ENCODE measurements around the gene EIF3C. TPM values are rescaled to one million over a fixed set of nuclear protein-coding genes. Genes with fewer than 3 reads are reported as not detected.
"Not testable (repeated sequence)": the region's sequence is repeated elsewhere in the genome, so short reads cannot be mapped to it uniquely, and the experiment has no call there.

The EIF3C gene, protein sequence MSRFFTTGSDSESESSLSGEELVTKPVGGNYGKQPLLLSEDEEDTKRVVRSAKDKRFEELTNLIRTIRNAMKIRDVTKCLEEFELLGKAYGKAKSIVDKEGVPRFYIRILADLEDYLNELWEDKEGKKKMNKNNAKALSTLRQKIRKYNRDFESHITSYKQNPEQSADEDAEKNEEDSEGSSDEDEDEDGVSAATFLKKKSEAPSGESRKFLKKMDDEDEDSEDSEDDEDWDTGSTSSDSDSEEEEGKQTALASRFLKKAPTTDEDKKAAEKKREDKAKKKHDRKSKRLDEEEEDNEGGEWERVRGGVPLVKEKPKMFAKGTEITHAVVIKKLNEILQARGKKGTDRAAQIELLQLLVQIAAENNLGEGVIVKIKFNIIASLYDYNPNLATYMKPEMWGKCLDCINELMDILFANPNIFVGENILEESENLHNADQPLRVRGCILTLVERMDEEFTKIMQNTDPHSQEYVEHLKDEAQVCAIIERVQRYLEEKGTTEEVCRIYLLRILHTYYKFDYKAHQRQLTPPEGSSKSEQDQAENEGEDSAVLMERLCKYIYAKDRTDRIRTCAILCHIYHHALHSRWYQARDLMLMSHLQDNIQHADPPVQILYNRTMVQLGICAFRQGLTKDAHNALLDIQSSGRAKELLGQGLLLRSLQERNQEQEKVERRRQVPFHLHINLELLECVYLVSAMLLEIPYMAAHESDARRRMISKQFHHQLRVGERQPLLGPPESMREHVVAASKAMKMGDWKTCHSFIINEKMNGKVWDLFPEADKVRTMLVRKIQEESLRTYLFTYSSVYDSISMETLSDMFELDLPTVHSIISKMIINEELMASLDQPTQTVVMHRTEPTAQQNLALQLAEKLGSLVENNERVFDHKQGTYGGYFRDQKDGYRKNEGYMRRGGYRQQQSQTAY
- total RNA-seq, result 100 to 1,000 TPM; 257 to 259 TPM
- 4.1 to 6.9 reads per million in 2 donors for total RNA-seq

DNA sequence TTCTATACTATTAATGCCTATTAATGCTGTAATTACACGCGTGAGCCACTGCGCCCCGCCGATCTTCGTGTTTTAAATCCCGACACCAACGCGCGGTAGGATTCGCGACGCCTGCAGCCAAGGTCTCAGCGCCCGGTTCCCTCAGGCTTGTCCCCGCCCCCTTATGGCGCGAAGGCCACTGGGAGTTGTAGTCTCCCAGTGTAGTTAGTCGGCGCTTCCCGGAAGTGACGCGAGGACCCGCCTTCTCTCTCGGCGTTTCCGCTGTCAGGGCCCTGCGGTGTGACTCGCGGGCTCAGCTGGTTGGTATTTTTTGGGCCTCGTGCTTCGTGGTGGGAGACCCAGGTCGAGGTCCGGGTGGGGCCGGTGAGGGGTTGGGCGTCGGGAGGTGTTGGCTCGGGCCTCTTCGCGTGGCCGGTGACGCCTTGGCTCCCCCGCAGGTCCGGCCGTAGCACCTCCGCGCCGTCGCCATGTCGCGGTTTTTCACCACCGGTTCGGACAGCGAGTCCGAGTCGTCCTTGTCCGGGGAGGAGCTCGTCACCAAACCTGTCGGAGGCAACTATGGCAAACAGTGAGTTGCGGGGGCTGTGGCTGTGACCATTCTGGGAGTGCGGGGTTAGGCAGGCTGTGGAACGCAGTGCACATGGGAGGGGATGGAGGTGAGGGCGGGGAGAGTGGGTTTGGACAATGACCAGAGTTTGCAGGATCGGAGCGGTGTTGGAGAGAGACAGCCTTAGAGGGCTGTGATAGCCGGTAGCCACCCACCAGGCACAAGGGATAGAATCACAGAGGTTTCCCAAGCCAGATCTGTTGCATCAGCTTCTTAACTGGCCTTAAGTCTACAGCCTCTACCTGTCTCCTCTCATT lies at the start of gene EIF3C:
Gene EIF3C, plus strand, starts transcription at position 245 of the 864 bp plus-strand sequence. Its CDS starts 223 bp downstream, at position 468.
- H3K4me1 Mint-ChIP-seq; H3K27ac Mint-ChIP-seq; DNase-seq; H3K27me3 Mint-ChIP-seq; H3K4me3 Mint-ChIP-seq; H3K9me3 ChIP-seq (ENCODE audit: control insufficient read depth, low read length, poor library complexity, severe bottlenecking); H3K36me3 Mint-ChIP-seq (ENCODE audit: low read depth): not testable (repeated sequence)
- peak; percentile 100 for ATAC-seq

DNA sequence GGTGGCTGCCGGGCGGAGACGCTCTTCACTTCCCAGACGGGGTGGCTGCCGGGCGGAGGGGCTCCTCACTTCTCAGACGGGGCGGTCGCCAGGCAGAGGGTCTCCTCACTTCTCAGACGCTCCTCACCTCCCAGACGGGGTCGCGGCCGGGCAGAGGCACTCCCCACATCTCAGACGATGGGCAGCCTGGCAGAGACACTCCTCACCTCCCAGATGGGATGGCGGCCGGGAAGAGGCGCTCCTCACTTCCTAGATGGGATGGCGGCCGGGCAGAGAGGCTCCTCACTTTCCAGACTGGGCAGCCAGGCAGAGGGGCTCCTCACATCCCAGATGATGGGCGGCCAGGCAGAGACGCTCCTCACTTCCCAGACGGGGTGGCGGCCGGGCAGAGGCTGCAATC lies 45.0 kb upstream of the EIF3C start:
- not testable (repeated sequence) for H3K9me3 ChIP-seq (ENCODE audit: control insufficient read depth, low read length, poor library complexity, severe bottlenecking); H3K36me3 Mint-ChIP-seq (ENCODE audit: low read depth); H3K27me3 Mint-ChIP-seq; DNase-seq; H3K4me3 Mint-ChIP-seq; H3K4me1 Mint-ChIP-seq; ATAC-seq; H3K27ac Mint-ChIP-seq

DNA sequence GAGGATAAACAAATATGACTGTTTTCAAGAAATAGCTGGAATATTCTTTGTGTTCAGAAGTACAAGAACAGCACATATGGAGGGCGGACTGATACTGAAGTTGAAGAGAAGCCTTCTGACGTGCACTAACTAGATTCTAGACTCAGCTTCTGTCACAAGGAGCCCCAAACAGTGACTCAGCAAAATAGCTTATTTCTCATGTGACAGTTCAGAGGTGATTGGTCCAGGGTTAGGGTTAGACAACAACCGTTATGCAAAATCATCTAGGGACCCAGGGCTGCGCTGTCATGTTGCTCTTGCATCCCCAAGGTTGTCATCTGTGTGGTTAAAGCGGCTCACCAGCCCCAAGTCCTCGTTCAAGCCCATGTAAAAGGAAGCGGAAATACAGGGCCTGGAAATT lies 43.8 kb upstream of the EIF3C start:
- DNase-seq; H3K9me3 ChIP-seq (ENCODE audit: control insufficient read depth, low read length, poor library complexity, severe bottlenecking); H3K4me1 Mint-ChIP-seq; H3K27me3 Mint-ChIP-seq; H3K36me3 Mint-ChIP-seq (ENCODE audit: low read depth); ATAC-seq; H3K27ac Mint-ChIP-seq; H3K4me3 Mint-ChIP-seq: not testable (repeated sequence)

DNA sequence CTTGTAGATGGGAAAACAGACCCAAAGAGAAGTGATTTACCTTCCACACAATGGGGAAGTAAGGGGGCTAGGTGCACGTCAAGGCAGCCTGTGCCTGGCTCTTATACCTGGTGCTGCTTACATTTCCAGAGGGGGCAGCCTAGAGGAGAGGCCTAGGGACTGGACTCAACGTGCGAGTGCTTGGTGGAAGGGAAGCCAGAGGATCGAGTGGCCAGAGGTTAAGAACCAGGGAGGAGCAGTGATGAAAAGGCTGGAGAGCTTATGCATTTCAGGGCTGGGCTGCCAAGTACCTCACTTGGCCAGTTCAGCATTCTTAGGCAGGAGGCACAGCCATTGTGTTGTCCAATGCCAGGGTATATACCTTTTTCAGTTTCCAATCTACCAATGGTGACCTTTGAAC lies 43.1 kb upstream of the EIF3C start:
- not testable (repeated sequence) for H3K27me3 Mint-ChIP-seq; ATAC-seq; H3K4me3 Mint-ChIP-seq; H3K36me3 Mint-ChIP-seq (ENCODE audit: low read depth); H3K9me3 ChIP-seq (ENCODE audit: control insufficient read depth, low read length, poor library complexity, severe bottlenecking); H3K27ac Mint-ChIP-seq; DNase-seq; H3K4me1 Mint-ChIP-seq

DNA sequence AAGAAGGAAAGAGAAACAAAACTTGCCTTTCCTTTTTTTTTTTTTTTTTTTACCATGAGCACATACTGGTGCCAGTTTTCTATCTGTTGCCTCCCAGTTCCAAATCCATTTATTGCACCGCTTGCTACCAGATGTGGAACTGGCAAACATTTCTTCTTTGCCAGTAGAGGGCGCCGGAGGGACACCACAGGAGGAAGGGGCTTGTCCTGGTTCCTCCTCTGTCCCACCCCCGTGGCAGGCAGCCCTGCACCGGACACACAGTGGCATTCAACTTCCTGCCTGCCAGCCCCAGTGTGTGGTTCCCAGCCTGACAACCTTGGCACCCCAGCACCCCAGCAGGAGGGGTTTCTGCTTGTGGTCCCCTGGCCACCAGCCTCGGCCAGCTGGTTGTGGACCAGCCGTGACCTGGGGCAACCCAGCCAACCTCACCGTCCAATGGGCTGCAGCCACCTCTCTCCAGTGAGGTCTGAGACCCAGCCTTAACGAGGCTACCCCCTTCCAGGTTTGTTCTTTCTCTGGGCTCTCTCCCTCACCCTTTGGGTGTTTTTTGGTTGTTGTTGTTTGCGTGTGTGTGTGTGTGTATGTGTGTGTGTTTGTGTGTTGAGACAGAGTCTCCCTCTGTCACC lies 22.8 kb upstream of the EIF3C start:
- H3K27ac Mint-ChIP-seq; H3K9me3 ChIP-seq (ENCODE audit: control insufficient read depth, low read length, poor library complexity, severe bottlenecking); H3K36me3 Mint-ChIP-seq (ENCODE audit: low read depth); DNase-seq; H3K27me3 Mint-ChIP-seq; H3K4me1 Mint-ChIP-seq; H3K4me3 Mint-ChIP-seq: not testable (repeated sequence)
- peak; percentile 93 for ATAC-seq

DNA sequence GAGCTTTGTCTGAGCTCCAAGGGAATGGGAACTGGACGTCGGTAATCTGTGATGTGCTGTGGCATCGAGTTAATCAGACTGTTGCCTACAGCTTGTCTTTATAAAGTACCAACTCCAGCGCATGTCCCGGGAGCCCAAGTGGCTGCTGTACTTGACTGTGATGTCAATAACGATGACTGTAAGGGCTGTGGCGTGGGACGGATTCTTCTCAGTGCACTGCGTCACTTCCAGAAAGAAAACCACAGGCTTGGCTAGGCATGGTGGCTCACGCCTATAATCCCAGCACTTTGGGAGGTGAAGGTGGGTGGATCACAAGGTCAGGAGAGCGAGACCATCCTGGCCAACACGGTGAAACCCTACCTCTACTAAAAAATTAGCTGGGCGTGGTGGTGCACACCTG lies 21.8 kb upstream of the EIF3C start:
- H3K27ac Mint-ChIP-seq; H3K9me3 ChIP-seq (ENCODE audit: control insufficient read depth, low read length, poor library complexity, severe bottlenecking); H3K4me1 Mint-ChIP-seq; H3K27me3 Mint-ChIP-seq; H3K36me3 Mint-ChIP-seq (ENCODE audit: low read depth); H3K4me3 Mint-ChIP-seq; DNase-seq: not testable (repeated sequence)
- ATAC-seq, result peak; percentile 59

DNA sequence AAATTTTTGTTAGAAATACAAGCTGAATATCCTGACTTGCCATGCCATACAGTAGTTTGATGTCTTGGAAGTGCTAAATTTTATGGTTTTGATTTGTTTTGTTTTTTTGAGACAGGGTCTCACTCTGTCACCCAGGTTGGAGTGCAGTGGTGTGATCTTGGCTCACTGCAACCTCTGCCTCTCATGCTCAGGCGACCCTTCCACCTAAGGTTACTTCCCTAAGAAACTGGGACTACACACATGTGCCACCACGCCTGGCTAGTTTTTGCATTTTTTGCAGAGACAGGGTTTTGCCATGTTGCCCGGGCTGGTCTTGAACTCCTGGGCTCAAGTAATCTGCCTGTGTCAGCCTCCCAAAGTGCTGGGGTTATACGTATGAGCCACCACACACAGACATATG lies 19.5 kb upstream of the EIF3C start:
- H3K9me3 ChIP-seq (ENCODE audit: control insufficient read depth, low read length, poor library complexity, severe bottlenecking); H3K36me3 Mint-ChIP-seq (ENCODE audit: low read depth); H3K27ac Mint-ChIP-seq; ATAC-seq; H3K4me3 Mint-ChIP-seq; DNase-seq; H3K4me1 Mint-ChIP-seq; H3K27me3 Mint-ChIP-seq: not testable (repeated sequence)

DNA sequence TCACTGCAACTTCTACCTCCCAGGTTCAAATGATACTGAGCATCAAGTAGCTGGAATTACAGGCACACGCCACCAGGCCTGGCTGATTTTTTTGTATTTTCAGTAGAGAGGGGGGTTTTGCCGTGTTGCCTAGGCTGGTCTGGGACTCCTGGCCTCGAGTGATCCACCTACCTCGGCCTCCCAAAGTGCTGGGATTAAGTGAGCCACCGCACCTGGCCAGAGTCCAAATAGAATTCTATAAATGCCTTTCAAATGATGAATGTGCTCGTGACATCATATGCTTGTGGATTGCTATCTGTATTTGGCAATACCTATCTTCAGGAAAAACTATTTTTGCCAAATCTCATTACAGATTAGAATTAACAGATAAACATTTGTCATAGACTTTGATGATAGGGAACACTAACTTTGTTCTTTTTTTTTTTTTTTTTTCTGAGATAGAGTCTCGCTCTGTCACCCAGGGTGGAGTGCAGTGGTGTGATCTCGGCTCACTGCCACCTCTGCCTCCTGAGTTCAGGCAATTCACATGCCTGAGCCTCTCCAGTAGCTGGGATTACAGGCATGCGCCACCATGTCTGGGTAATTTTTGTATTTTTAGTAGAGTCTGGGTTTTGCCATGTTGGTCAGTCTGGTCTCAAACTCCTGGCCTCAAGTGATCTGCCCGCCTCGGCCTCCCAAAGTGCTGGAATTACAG lies 17.9 kb upstream of the EIF3C start:
- ATAC-seq; H3K9me3 ChIP-seq (ENCODE audit: control insufficient read depth, low read length, poor library complexity, severe bottlenecking); H3K27ac Mint-ChIP-seq; H3K27me3 Mint-ChIP-seq; H3K4me1 Mint-ChIP-seq; DNase-seq; H3K4me3 Mint-ChIP-seq; H3K36me3 Mint-ChIP-seq (ENCODE audit: low read depth): not testable (repeated sequence)

DNA sequence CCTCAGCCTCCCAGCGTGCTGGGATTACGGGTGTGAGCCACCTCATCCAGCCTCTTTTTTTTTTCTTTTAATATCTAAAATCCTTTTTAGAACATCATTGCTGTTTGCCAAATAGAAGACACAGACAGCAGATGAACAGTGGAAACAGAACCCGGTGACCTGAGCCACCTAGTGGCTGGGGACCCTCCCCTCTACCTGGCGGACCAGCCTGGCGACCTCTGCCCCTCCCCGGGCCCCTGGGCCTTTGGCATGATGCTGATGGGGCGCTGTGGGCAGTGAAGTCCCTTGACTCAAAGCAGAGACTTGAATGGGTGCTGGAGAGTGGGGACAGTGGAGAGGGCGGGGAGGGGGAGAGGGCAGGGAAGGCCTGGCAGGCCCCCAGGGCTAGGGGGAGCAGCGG lies 11.5 kb upstream of the EIF3C start:
- H3K4me3 Mint-ChIP-seq; ATAC-seq; H3K36me3 Mint-ChIP-seq (ENCODE audit: low read depth); H3K4me1 Mint-ChIP-seq; H3K27me3 Mint-ChIP-seq; H3K27ac Mint-ChIP-seq; DNase-seq; H3K9me3 ChIP-seq (ENCODE audit: control insufficient read depth, low read length, poor library complexity, severe bottlenecking): not testable (repeated sequence)

DNA sequence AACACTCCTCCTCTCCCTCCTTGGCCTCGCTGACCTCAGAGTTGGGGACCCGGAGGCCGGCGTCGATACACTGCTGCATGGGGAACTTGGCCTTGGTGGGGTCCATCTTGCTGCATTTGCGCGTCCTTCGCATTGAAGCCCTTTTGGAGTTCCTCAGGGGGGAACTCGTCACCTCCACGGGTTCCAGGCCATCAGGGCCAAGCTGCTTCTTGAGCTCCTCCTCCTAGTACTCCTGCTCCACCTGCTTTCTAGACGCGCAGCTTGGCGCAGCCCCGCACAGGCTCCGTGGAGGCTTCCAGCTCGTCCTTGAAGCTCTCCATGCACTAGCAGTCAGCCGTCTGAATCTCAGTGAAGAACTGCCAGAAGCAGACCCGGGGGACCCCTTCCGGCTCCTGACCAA lies 10.9 kb upstream of the EIF3C start:
- not testable (repeated sequence) for H3K27me3 Mint-ChIP-seq; DNase-seq; H3K4me3 Mint-ChIP-seq; H3K4me1 Mint-ChIP-seq; H3K36me3 Mint-ChIP-seq (ENCODE audit: low read depth); H3K27ac Mint-ChIP-seq; ATAC-seq; H3K9me3 ChIP-seq (ENCODE audit: control insufficient read depth, low read length, poor library complexity, severe bottlenecking)

DNA sequence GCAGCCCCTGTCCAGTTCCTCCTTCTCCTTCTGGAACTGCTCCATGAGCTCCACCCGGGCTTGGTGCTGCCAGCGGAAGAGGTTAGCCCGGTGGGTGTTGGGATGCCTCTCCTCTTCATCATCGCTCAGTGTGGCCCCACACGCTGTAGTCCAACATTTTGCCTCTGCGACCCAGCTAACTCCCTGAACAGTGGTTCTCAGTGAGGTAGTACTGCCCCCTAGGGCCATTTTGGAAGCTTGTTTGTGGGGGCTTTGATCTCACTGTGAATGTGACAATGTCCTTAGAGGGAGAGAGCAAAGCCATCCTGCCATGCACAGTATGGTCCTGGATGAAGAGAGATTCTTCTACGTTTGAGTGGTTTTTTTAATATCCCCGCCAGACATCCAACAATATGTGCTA lies 9.9 kb upstream of the EIF3C start:
- not testable (repeated sequence) for H3K4me1 Mint-ChIP-seq; DNase-seq; H3K4me3 Mint-ChIP-seq; H3K27me3 Mint-ChIP-seq; H3K9me3 ChIP-seq (ENCODE audit: control insufficient read depth, low read length, poor library complexity, severe bottlenecking); H3K27ac Mint-ChIP-seq; ATAC-seq; H3K36me3 Mint-ChIP-seq (ENCODE audit: low read depth)

DNA sequence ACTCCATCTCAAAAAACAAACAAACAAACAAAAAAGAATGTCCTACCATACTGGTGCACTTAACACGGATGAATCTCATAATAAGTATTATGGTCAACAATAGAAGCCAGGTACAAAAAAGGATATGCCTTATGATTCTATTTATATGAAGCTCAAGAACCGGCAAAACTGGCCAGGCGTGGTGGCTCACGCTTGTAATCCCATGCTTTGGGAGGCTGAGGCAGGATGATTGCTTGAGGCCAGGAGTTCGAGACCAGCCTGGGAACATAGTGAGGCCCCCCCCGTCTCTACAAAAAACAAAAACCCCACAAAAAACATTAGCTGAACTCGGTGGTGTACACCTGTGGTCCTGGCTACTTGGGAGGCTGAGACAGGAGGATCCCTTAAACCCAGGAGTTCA lies 7.0 kb upstream of the EIF3C start:
- not testable (repeated sequence) for H3K27ac Mint-ChIP-seq; ATAC-seq; H3K27me3 Mint-ChIP-seq; DNase-seq; H3K4me3 Mint-ChIP-seq; H3K9me3 ChIP-seq (ENCODE audit: control insufficient read depth, low read length, poor library complexity, severe bottlenecking); H3K36me3 Mint-ChIP-seq (ENCODE audit: low read depth); H3K4me1 Mint-ChIP-seq
